Sciatic nerve (tissue), 2 donors: ENCODE data around the gene RNF8. TPM values are rescaled to one million over a fixed set of nuclear protein-coding genes. Genes with fewer than 3 reads are reported as not detected.
"Not testable (repeated sequence)": the region's sequence is repeated elsewhere in the genome, so short reads cannot be mapped to it uniquely, and the experiment has no call there.

Source experiments
- ATAC-seq: fragments of 200-7000 bp; cut with Tn5 transposase; one replicate; pipeline ENCODE4 v1.9.1; 2020; ENCODE audit warnings: mild to moderate bottlenecking, moderate library complexity
- DNase-seq: peaks from one replicate; pipeline ENCODE4 v3.0.0-alpha.2; 2020; ENCODE audit warnings: low spot score
- intact Hi-C: fragments of 100-400 bp; cut with DNase I; formaldehyde crosslinking; loops from one replicate; pipeline ENCODE4 v1.14.2; 2022
- total RNA-seq: library from RNA; stranded (reverse); fragmentation: NEBNext Ultra II Directional; extraction: Animal tissue kit (Norgen Biotek cat#: 25700); gene quantifications from one replicate; pipeline ENCODE4 v1.2.1, GENCODE V29; 2021
- donor health status: DM: no; HTN: no; CAD: no.
- donor health status: DM: no; HTN: no; CAD: no.

RNF8 gene
- total RNA-seq, 1 donor from 2014 or later: 15.7 TPM

- ATAC-seq (peak; percentile 100), DNase-seq (peak; percentile 97)
- intact Hi-C loops: no loop called here
These were observed 79.3 kb downstream of the RNF8 start, which contains the start of gene CMTR1 for GRCh38 chr6:37432916-37433656. CMTR1 (plus strand) TSS chr6:37433221; CDS start chr6:37435630, 2,409 bp downstream.

GRCh38 chr6:37433657-37434271 is 80.0 kb downstream of the RNF8 start:
- no peak for DNase-seq
- intact Hi-C loops: no loop called here
- ATAC-seq: no peak

DNA sequence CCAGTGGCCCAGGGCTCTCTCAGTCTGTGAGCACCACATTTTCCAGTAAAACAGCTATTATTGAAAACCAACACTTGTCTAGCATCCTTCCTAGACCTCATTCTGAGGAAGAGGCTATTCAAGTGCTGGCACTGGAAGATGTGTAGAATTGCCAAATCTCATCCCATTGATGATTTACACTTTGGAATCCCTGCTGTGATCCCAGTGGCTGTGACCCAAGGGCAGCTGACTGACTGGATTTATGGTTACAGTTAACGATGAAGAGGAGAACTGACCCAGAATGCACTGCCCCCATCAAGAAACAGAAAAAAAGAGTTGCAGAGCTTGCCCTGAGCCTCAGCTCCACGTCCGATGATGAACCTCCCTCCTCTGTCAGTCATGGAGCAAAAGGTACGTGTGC is 81.6 kb downstream of the RNF8 start:
- DNase-seq (no peak), ATAC-seq (no peak)
- intact Hi-C loops: no loop called here

- no peak for DNase-seq
- no peak for ATAC-seq
- intact Hi-C loops: no loop called here
These were observed 82.0 kb downstream of the RNF8 start for GRCh38 chr6:37435816-37436215.

GRCh38 chr6:37438930-37439329 is 85.1 kb downstream of the RNF8 start:
- ATAC-seq (no peak), DNase-seq (no peak)
- intact Hi-C loops: no loop called here

DNA sequence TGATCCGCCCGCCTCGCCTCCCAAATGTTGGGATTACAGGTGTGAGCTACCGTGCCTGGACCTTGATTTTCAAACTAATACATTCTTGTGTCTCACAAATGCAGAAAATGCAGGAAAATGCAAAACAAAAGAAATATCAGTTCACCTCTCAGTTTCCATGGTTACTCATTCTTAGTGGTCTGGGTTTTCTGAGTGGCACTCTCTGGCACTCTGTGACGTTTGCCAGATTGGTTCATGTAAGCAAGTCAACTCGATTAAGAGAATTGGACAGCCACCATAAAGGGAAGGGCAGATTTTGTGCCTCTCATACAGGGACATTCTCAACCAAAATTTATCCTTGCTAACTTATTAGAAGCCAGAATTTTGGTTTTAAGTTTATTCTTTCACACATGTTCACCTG is 87.9 kb downstream of the RNF8 start:
- DNase-seq: no peak
- intact Hi-C loops: no loop called here
- no peak for ATAC-seq

DNA sequence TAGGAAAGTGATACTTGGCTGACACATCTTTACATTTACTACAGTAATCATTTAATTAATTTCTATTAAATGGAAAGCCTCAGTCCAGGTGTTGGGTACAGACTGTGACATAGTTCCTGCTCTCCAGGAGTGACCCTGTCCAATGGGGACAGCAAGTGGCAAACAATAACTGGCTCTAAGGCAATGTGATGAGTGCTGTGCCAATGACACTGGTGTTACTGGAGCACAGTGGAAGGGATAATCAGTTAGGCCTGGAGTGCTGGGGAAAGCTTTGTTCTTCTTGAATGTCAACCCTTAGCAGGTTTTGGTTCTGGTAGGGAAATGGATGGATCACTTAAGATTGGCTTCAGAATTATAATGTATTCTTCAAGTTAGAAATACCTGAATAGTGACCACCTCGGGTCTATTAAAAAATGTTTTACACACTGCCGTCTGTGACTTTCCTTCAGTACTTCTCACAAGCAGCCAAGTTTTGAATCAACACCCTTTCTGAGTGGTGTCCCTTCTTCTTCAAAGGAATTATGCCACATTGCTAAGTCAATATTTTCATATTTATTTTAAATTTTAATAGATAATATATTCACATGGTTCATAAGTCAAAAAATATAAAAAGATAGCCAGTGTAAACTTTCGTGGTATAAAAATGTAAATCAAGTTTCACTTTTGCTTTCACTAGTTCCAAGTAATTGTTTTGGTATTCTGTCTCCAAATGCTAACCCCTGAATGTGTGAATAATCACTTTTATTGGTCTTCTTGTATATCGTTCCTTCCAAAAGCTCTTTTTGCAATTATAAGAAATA is 88.8 kb downstream of the RNF8 start:
- ATAC-seq (no peak), DNase-seq (no peak)
- intact Hi-C loops: no loop called here

- intact Hi-C loops, DNase-seq, ATAC-seq: not testable (repeated sequence)
These were observed 89.4 kb downstream of the RNF8 start for GRCh38 chr6:37443216-37443542.

Other genes starting within 250 kb of the RNF8 start
- gene PIM1, start 183.8 kb upstream of the RNF8 start, total RNA-seq: 50.9 TPM
- 10.0 TPM for gene TBC1D22B, start 96.2 kb upstream of the RNF8 start, total RNA-seq
- 1.6 TPM for gene TMEM217, start 95.8 kb upstream of the RNF8 start, total RNA-seq
- 39.3 TPM for gene CMTR1, start 79.2 kb downstream of the RNF8 start, total RNA-seq
- 10.4 TPM for gene CCDC167, start 145.9 kb downstream of the RNF8 start, total RNA-seq